NCI-H82 (cell line): Measurements from ENCODE around the gene PSMB3.
A peak's percentile ranks its signal among the peaks of the same experiment; 100 is the strongest.
"Not testable (repeated sequence)": the region's sequence is repeated elsewhere in the genome, so short reads cannot be mapped to it uniquely, and the experiment has no call there.

ENCODE experiments used
- DNase-seq: peaks from one replicate; lab custom pipeline; 2025; lab: John Stamatoyannopoulos, UW

Gene PSMB3

GRCh38 chr17:38749223-38750043 lies 3.1 kb upstream of the PSMB3 start:
- peak; percentile 83 for DNase-seq

- peak; percentile 63 for DNase-seq
Observed at GRCh38 chr17:38750044-38750311, 2.6 kb upstream of the PSMB3 start.

- peak; percentile 74 for DNase-seq
Observed at GRCh38 chr17:38750312-38751121, 2.0 kb upstream of the PSMB3 start.

DNA sequence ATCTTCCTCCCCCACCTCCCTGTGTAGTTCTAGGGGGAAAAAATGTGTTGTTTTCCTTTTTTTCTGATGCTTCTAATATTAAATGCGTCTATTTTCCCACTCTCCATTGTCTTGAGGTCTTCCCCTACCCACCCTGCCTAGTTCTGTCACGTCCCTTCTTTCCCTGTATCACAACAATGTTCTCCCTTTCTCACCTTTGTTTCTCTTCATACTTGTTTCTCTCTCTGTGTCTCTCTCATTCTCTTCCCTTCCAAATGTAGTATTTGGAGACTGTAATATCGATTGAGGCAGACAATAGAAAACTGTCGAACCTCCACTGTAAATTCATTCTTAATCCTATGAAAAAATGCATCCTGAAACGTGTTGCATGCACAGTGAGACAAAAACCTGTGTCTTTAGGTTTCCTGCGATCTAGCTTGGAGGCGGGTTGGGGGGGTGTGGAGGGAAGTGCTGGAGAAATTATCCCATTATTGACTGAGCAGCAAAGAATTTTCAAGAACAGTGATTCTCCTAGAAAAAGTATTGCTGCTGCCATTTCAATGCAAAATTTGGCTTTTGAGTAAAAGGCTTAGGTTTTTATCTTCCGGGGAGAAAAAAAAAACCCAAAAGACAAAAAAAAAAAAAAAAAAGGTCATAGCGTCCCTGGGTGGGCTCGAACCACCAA lies 1.3 kb upstream of the PSMB3 start:
- DNase-seq, result peak; percentile 82

DNA sequence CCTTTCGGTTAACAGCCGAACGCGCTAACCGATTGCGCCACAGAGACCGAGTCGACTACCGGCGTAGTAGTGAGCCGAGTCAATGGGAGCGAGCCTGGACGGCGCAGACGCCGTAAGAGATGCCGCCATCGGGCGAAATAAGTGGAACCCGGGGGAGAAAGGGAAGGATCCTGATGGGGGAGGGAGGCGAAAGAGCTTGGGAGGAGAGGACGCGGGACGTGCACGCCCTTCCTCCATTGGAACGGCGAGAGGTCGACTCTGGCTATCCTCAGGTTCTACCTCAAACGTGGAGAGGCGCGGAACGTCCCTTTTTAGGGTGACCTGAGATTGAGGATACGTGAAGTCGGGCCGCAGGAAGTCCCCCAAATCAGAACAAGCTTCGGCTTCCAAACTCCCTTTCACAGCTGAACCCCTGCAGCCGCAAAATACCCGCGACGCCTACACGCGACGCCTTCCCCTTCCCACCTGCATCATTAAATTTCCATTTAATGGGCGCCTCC lies 683 bp upstream of the PSMB3 start:
- DNase-seq, result peak; percentile 92

- DNase-seq, result no peak
Observed at GRCh38 chr17:38753071-38753506, 548 bp downstream of the PSMB3 start.

DNA sequence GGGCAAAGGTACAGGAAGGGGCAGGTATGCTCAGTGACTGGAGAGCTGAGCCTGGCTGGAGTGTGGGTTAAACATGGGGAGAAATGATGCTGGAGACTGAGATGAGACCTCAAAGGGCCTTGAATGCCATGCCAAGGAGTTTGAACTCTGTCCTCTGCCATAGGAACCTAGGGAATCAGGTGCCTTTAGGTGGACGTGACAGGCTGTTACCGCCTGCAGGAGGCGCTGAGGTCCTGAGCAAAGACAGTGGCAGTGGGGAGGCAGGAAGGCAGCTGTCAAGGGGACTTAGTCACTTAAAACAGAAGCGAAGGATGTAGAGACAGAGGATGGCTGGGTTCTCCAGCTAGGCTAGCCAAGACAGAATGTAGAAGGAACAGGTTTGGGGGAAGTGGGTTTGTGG lies 9.1 kb downstream of the PSMB3 start:
- peak; percentile 85 for DNase-seq

DNA sequence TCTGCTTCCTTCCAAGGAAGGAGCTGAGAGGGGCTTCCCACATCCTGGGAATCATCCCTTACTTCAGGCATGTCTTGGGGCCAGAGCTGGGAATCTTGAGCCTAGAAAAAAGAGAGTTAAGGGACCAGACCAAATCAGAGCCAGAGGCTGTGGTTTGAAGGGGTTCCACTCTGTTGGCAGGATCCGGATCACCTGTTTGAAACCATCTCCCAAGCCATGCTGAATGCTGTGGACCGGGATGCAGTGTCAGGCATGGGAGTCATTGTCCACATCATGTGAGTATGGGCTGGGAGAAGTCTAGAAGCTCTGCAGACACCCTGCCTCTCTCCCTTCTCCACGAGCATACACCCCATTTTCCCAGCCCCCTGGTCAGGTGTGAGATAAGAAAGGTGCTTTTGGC lies 9.7 kb downstream of the PSMB3 start:
- no peak for DNase-seq

DNA sequence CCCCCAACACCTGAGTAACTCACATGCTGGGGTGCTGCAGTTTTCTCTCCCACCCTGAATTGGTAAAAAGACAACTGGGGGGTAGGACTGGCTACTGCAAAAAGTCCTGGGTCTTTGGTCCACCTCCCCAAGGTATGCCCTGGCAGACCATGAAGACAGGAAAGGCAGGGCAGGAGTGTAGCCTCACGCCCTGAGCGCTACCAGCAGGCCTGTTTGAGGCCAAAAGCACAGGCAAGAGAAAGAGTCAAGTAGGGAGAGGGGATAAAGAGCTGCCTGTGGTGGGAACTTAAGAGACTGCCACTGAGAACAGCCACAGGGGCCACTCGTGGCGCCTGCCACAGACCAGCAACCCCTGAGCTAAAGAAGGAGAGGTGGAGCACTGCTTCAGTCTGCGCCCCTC lies 13.8 kb downstream of the PSMB3 start:
- no peak for DNase-seq

GRCh38 chr17:38768417-38768816 lies 15.9 kb downstream of the PSMB3 start:
- no peak for DNase-seq

DNA sequence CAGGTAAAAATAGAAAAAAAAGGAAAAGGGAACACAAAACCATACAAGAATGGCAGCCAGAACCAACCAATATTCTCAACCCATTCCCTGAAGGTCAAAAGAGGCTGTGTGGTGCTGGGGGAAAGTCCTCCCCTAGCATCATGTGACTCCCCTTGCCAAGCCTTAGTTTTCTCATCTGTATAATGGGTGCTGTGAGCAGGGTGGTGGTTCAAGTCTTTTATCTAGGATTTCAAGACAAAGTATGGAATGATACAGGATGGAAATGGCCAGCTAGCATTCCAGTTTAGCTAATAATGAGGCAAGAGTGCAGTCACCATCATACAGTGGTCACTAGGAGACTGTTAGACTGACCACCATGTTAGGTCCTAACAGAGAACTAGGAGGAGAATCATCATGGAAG lies 20.7 kb downstream of the PSMB3 start:
- DNase-seq, result no peak

GRCh38 chr17:38777641-38778250 lies 25.2 kb downstream of the PSMB3 start:
- DNase-seq, result no peak

DNA sequence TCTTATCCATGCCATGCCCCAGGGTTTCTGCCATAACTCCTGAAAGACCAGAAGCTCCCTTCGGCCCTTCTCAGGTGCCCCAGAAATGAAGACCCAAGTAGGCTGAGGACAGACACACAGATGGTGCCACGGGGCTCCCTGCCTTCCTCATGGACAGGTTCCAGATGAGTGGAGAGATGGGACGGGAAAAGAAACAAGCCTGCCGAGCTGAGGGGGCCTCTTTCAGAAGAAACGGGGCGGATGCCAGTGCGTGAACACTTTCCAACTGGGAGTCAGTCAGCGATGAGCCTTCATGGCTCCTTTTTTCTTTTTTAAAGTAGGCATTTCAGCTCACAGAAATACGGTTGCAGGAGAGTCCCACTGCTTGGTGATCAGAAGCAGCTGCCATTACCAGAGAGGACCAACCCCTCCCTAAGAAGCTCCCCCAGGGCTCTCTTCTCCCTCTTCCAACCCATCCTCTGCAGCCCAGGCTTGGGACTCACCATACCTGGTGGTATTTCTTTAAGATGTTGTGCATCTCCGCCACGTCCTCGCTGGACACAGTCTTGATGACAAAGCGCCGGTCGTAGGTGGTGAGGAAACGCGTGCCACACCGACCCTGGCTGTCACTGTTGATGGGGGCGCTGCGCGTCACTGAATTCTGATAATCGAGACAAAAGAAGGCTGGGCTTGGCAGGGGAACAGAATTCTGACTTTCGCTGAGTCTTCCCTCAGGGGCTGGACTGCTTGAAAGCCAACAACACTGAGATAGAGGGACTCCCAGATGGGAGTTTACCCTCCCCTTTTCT lies 27.6 kb downstream of the PSMB3 start:
- DNase-seq, result no peak

DNA sequence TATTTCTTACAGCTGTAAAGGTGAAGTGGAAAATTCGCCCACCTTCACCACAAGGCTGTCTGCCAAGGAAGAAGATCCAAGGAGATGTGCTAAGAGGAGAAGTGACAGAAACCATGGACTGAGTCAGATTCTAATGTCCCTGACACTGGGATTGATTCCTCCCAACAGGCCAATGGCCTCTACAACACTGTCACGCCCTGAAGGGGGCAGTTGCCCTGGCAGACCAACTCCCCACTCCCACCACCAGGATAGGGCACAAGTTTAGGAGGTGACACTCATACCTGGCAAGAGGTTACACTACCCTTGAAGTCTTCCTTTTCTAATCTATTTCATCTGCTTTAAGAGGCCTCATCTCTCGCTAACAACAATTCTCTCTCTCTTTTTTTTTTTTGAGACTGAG lies 30.7 kb downstream of the PSMB3 start:
- DNase-seq, result no peak

- no peak for DNase-seq
Observed at GRCh38 chr17:38786372-38786771, 33.8 kb downstream of the PSMB3 start.

GRCh38 chr17:38787999-38788398 lies 35.5 kb downstream of the PSMB3 start:
- DNase-seq, result not testable (repeated sequence)

GRCh38 chr17:38789185-38789584 lies 36.6 kb downstream of the PSMB3 start:
- DNase-seq, result peak; percentile 100

GRCh38 chr17:38790148-38790707 lies 37.7 kb downstream of the PSMB3 start:
- DNase-seq, result peak; percentile 56

DNA sequence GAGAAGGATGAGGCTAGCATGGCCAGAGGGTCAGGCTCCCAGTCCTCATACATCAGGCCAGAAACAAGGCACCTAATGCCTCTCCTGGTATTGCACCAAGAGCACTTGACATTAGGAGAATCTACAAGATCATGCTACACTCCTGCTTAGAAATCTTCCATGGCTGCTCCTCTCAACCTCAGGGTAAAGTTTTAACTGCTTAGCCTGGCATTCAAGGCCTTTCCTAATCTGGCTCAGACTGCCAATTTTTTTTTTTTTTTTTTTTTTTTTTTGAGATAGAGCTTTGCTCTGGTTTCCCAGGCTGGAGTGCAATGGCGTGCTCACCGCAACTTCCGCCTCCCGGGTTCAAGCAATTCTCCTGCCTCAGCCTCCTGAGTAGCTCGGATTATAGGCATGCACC lies 38.6 kb downstream of the PSMB3 start:
- no peak for DNase-seq

GRCh38 chr17:38794221-38794620 lies 41.7 kb downstream of the PSMB3 start:
- no peak for DNase-seq
